ENCODE measurements around the gene SLC18B1. TPM values are rescaled to one million over a fixed set of nuclear protein-coding genes. Genes with fewer than 3 reads are reported as not detected.

SLC18B1 gene
- total and polyA plus RNA-seq, 8 donors, result 4.4 to 10.9 (median 7.2) TPM

DNA sequence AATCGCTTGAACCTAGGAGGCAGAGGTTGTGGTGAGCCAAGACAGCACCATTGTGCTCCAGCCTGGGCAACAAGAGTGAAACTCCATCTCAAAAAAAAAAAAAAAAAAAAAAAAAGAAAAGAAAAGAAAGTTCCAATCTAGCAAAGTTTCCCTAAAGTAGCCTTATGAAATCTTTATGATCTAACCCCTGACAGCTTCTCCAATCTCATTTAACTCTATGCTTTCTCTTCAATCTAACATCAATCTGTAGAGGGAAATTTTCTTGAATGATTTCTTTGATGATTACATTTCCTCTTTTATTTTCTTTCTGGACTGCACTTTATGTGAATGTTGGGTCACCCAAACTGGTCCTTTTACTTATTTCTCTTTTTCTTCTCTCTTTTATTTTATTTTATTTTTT is 2.2 kb upstream of the SLC18B1 start:
- H3K4me3 ChIP-seq, result no peak overlapping the region
- TF ChIP-seq, protein P1, sequence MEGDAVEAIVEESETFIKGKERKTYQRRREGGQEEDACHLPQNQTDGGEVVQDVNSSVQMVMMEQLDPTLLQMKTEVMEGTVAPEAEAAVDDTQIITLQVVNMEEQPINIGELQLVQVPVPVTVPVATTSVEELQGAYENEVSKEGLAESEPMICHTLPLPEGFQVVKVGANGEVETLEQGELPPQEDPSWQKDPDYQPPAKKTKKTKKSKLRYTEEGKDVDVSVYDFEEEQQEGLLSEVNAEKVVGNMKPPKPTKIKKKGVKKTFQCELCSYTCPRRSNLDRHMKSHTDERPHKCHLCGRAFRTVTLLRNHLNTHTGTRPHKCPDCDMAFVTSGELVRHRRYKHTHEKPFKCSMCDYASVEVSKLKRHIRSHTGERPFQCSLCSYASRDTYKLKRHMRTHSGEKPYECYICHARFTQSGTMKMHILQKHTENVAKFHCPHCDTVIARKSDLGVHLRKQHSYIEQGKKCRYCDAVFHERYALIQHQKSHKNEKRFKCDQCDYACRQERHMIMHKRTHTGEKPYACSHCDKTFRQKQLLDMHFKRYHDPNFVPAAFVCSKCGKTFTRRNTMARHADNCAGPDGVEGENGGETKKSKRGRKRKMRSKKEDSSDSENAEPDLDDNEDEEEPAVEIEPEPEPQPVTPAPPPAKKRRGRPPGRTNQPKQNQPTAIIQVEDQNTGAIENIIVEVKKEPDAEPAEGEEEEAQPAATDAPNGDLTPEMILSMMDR (IDR thresholded peaks at IDR 0.05), result no peak
- no peaks in the 10 kb centered on the region for H3K9me3 ChIP-seq
- no peak for ATAC-seq
- H3K27ac ChIP-seq, result no peak overlapping the region
- FAIRE-seq, result no peak
- H3K4me1 ChIP-seq, result peaks cover 0 to 7% (median 0%) of the 10 kb centered on the region in 3 donors
- 94 to 98% methylated on average over 1 of the region's 1 CpG for WGBS, 2 donors
- intact Hi-C loops (cut with DNase I), result no loop called here
- H3K36me3 ChIP-seq, result no peaks in the 10 kb centered on the region
- no peak for DNase-seq
- H3K27me3 ChIP-seq, result no peaks in the 10 kb centered on the region

DNA sequence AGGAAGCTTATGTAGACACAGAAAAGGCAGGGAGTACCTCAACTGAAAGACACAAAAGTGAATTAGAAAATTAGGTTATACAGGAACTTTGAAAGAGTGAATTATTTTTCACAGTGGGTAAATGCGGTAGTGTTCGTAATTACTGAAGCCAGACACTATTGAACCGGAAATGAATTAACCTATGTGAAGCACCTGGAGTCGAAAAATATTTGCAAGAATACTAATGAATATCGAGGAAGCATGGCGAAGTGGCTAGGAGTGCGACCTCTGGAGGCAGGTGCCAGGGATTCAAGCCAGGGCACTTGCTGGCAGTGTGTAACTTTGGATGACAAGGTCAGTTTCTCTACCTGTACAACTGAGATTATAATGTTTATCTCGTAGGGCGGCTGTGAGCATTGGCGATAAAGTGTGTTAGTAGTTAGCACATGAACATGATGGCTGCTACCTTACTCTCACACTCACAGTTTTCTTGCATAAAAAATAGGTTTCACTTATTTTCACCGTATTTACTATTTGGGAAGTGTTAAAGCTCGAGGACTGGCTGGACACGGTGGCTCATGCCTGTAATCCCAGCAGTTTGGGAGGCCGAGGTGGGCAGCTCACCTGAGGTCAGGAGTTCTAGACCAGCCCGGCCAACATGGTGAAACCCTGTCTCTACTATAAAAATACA is 567 bp upstream of the SLC18B1 start:
- ATAC-seq, result peak; percentile 96 to 98 (median 96)
- H3K27me3 ChIP-seq, result no peaks in the 10 kb centered on the region
- TF ChIP-seq, protein P1 (IDR thresholded peaks at IDR 0.05), result peak; percentile 53 to 73 (median 70)
- WGBS, 2 donors, result 9% methylated on average over 15 of the region's 15 CpGs
- H3K27ac ChIP-seq, result peak overlapping the region in 1 of 4 donors; percentile 51
- peak; percentile 82 to 89 (median 83) for DNase-seq
- peaks cover 0 to 3% (median 0%) of the 10 kb centered on the region in 3 donors for H3K36me3 ChIP-seq
- peak; percentile 17 for FAIRE-seq
- H3K4me3 ChIP-seq, result peak overlapping the region in 3 of 4 donors; percentile 53 to 85 (median 84)
- H3K9me3 ChIP-seq, result no peaks in the 10 kb centered on the region
- intact Hi-C loops (cut with DNase I), result no loop called here
- peaks cover 0 to 7% (median 0%) of the 10 kb centered on the region in 3 donors for H3K4me1 ChIP-seq

DNA sequence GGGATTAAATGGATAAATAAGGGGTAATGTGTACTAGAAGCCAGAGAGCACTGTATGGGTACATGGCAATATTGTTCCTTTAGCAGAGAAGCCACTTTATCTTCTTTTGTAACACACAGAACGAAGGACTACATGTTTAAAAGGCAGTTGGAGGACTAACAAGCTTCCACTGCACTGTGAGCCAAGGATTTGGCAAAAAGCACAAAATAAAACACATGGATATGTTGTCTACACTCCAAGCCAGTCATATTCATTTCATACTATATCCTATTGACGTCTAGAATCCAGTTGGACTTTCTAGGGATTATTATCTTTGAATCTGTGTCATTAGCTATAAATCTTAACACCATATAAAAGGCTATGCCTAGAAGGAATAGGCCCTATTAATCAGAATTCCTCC is 3.0 kb downstream of the SLC18B1 start:
- intact Hi-C loops (cut with DNase I), result no loop called here
- H3K4me1 ChIP-seq, result peaks cover 0 to 3% (median 0%) of the 10 kb centered on the region in 3 donors
- no peak overlapping the region for H3K27ac ChIP-seq
- ATAC-seq (no peak), FAIRE-seq (no peak), DNase-seq (no peak)
- H3K27me3 ChIP-seq, result no peaks in the 10 kb centered on the region
- TF ChIP-seq, protein P1 (IDR thresholded peaks at IDR 0.05), result no peak
- no peaks in the 10 kb centered on the region for H3K9me3 ChIP-seq
- H3K36me3 ChIP-seq, result peaks cover 0 to 3% (median 0%) of the 10 kb centered on the region in 3 donors
- 79 to 80% methylated on average over 2 of the region's 2 CpGs for WGBS, 2 donors
- no peak overlapping the region for H3K4me3 ChIP-seq

DNA sequence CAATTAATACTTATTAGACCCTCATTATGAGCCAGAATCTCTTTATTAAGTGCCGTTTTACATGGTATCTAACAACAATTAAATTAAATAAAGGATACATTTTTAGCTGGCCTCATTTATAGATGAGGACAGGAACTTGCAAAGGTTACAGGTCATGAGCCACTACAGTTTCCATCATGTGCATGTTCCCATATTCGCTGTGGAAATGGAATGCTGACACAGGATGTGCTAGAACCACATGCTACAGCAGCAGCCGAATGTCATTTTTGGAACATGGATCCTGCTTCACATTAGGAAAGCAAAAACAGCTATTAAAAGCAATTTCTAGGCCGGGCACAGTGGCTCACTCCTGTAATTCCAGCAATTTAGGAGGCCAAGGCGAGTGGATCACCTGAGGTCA is 5.9 kb downstream of the SLC18B1 start:
- FAIRE-seq (no peak), ATAC-seq (peak in 1 of 4 donors; percentile 40), DNase-seq (no peak)
- H3K9me3 ChIP-seq, result no peaks in the 10 kb centered on the region
- TF ChIP-seq, protein P1 (IDR thresholded peaks at IDR 0.05), result no peak
- no peak overlapping the region for H3K4me3 ChIP-seq
- no peaks in the 10 kb centered on the region for H3K27me3 ChIP-seq
- no peak overlapping the region for H3K27ac ChIP-seq
- H3K4me1 ChIP-seq, result peaks cover 0 to 3% (median 0%) of the 10 kb centered on the region in 3 donors
- intact Hi-C loops (cut with DNase I), result no loop called here
- WGBS, 2 donors, result 86 to 87% methylated on average over 5 of the region's 5 CpGs
- peaks cover 0 to 3% (median 0%) of the 10 kb centered on the region in 3 donors for H3K36me3 ChIP-seq

DNA sequence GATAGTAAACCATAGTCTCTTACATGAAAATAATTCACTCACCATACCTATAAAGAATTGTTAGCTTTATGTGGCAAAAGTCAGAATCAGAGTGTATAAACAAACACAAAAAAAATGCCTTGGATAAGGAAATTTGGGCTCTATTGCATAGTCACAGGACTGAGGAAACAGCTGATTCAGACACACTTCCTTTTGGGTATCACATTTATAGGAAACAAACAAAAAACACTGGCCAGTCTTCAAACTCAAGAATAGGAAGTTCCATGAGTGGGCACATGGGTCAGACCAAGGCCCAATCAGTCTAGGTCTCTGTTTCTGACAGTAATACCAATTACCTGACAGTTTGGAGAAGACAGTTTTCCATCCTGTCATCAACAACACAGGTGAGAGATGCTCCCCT is 8.0 kb downstream of the SLC18B1 start:
- ATAC-seq, result peak in 2 of 4 donors; percentile 55 to 58
- FAIRE-seq, result no peak
- Histone ChIP-seq H3K36me3 (peaks cover 0 to 3% (median 0%) of the 10 kb centered on the region in 3 donors), H3K27ac (no peak overlapping the region), H3K27me3 (no peaks in the 10 kb centered on the region), H3K4me1 (no peaks in the 10 kb centered on the region), H3K4me3 (no peak overlapping the region), H3K9me3 (no peaks in the 10 kb centered on the region)
- no peak for DNase-seq
- TF ChIP-seq, protein P1 (IDR thresholded peaks at IDR 0.05), result no peak
- intact Hi-C loops (cut with DNase I), result no loop called here

Measured in pancreas (tissue), 10 donors.